ENCODE data around the gene CCM2.
"Not testable (repeated sequence)": the region's sequence is repeated elsewhere in the genome, so short reads cannot be mapped to it uniquely, and the experiment has no call there.

Gene CCM2

GRCh38 chr7:45103958-45104843 lies 104.2 kb downstream of the CCM2 start:
- H3K36me3 ChIP-seq, result peaks cover 100% of the 10 kb centered on the region
- H3K27ac ChIP-seq, result no peak overlapping the region
- H3K9me3 ChIP-seq, result no peaks in the 10 kb centered on the region
- peaks cover 100% of the 10 kb centered on the region for H4K20me1 ChIP-seq
- H3K27me3 ChIP-seq, result no peaks in the 10 kb centered on the region
- no peak overlapping the region for H3K4me2 ChIP-seq
- no peak overlapping the region for H3K4me3 ChIP-seq
- TF ChIP-seq Cebpa-rat (IDR thresholded peaks at IDR 0.05), result no peak
- no peak overlapping the region for H3K9ac ChIP-seq
- peaks cover 22% of the 10 kb centered on the region for H3K4me1 ChIP-seq

- no peak overlapping the region for H3K9ac ChIP-seq
- no peak overlapping the region for H3K4me3 ChIP-seq
- H3K4me2 ChIP-seq, result no peak overlapping the region
- peaks cover 94% of the 10 kb centered on the region for H3K36me3 ChIP-seq
- H3K27ac ChIP-seq, result no peak overlapping the region
- no peaks in the 10 kb centered on the region for H3K9me3 ChIP-seq
- no peaks in the 10 kb centered on the region for H3K27me3 ChIP-seq
- peaks cover 30% of the 10 kb centered on the region for H3K4me1 ChIP-seq
- H4K20me1 ChIP-seq, result peaks cover 100% of the 10 kb centered on the region
- TF ChIP-seq Cebpa-rat (IDR thresholded peaks at IDR 0.05), result no peak
Observed at GRCh38 chr7:45104844-45105587, 105.0 kb downstream of the CCM2 start.

GRCh38 chr7:45105588-45106188 lies 105.7 kb downstream of the CCM2 start:
- Histone ChIP-seq H3K4me2 (no peak overlapping the region), H3K4me3 (no peak overlapping the region), H3K9ac (no peak overlapping the region), H4K20me1 (peaks cover 99% of the 10 kb centered on the region), H3K36me3 (peaks cover 87% of the 10 kb centered on the region), H3K27me3 (no peaks in the 10 kb centered on the region), H3K9me3 (no peaks in the 10 kb centered on the region), H3K4me1 (peaks cover 37% of the 10 kb centered on the region), H3K27ac (no peak overlapping the region)
- no peak for TF ChIP-seq Cebpa-rat (IDR thresholded peaks at IDR 0.05)

GRCh38 chr7:45106820-45107219 lies 106.8 kb downstream of the CCM2 start:
- TF ChIP-seq Cebpa-rat (IDR thresholded peaks at IDR 0.05), result no peak
- Histone ChIP-seq H3K27ac (no peak overlapping the region), H3K4me2 (no peak overlapping the region), H3K36me3 (peaks cover 76% of the 10 kb centered on the region), H4K20me1 (peaks cover 87% of the 10 kb centered on the region), H3K4me3 (no peak overlapping the region), H3K9ac (peak overlapping the region; percentile 38; the same call in 1 of the 2 replicates), H3K27me3 (no peaks in the 10 kb centered on the region), H3K4me1 (peaks cover 38% of the 10 kb centered on the region), H3K9me3 (no peaks in the 10 kb centered on the region)

- H3K4me3 ChIP-seq, result no peak overlapping the region
- H3K4me1 ChIP-seq, result peaks cover 43% of the 10 kb centered on the region
- no peak overlapping the region for H3K27ac ChIP-seq
- TF ChIP-seq Cebpa-rat (IDR thresholded peaks at IDR 0.05), result no peak
- H4K20me1 ChIP-seq, result peaks cover 82% of the 10 kb centered on the region
- peaks cover 71% of the 10 kb centered on the region for H3K36me3 ChIP-seq
- no peaks in the 10 kb centered on the region for H3K27me3 ChIP-seq
- H3K4me2 ChIP-seq, result peak overlapping the region; percentile 87; the same call in 1 of the 2 replicates
- H3K9ac ChIP-seq, result peak overlapping the region; percentile 38; the same call in 1 of the 2 replicates
- no peaks in the 10 kb centered on the region for H3K9me3 ChIP-seq
Observed at GRCh38 chr7:45107356-45107755, 107.4 kb downstream of the CCM2 start.

GRCh38 chr7:45108863-45109262 lies 108.9 kb downstream of the CCM2 start:
- peak overlapping the region; percentile 64 for H3K9ac ChIP-seq
- H4K20me1 ChIP-seq, result peaks cover 67% of the 10 kb centered on the region
- peaks cover 50% of the 10 kb centered on the region for H3K4me1 ChIP-seq
- no peaks in the 10 kb centered on the region for H3K9me3 ChIP-seq
- peaks cover 56% of the 10 kb centered on the region for H3K36me3 ChIP-seq
- no peak for TF ChIP-seq Cebpa-rat (IDR thresholded peaks at IDR 0.05)
- peak overlapping the region; percentile 31; the same call in 1 of the 2 replicates for H3K4me3 ChIP-seq
- peak overlapping the region; percentile 87 for H3K4me2 ChIP-seq
- no peak overlapping the region for H3K27ac ChIP-seq
- no peaks in the 10 kb centered on the region for H3K27me3 ChIP-seq

- TF ChIP-seq Cebpa-rat (IDR thresholded peaks at IDR 0.05), result no peak
- peak within 1 kb of the TSS; percentile 82 for H3K4me3 ChIP-seq
- no peaks in the 10 kb centered on the region for H3K9me3 ChIP-seq
- peak within 1 kb of the TSS; percentile 97 for H3K9ac ChIP-seq
- peaks cover 58% of the 10 kb centered on the region for H3K4me1 ChIP-seq
- H4K20me1 ChIP-seq, result peaks cover 40% of the 10 kb centered on the region
- H3K27ac ChIP-seq, result peak within 1 kb of the TSS; percentile 95
- H3K27me3 ChIP-seq, result no peaks in the 10 kb centered on the region
- peak within 1 kb of the TSS; percentile 87 for H3K4me2 ChIP-seq
- peaks cover 29% of the 10 kb centered on the region for H3K36me3 ChIP-seq
Observed at GRCh38 chr7:45111298-45112223, 111.6 kb downstream of the CCM2 start, which contains the start of gene TBRG4. Gene TBRG4 (minus strand): TSS chr7:45111697. CDS start chr7:45109237, 2,460 bp downstream.

GRCh38 chr7:45112648-45113047 lies 112.6 kb downstream of the CCM2 start:
- peak overlapping the region; percentile 97 for H3K9ac ChIP-seq

GRCh38 chr7:45114257-45114656 lies 114.3 kb downstream of the CCM2 start:
- not testable (repeated sequence) for H3K9ac ChIP-seq, H3K36me3 ChIP-seq, H3K27ac ChIP-seq, H3K27me3 ChIP-seq, H3K4me3 ChIP-seq, H3K4me2 ChIP-seq, H3K9me3 ChIP-seq
- peaks cover 52% of the 10 kb centered on the region for H3K4me1 ChIP-seq
- peaks cover 13% of the 10 kb centered on the region for H4K20me1 ChIP-seq

More at GRCh38 chr7:45112648-45113047, 112.6 kb downstream of the CCM2 start:
- H4K20me1 ChIP-seq, result peaks cover 29% of the 10 kb centered on the region
- no peaks in the 10 kb centered on the region for H3K9me3 ChIP-seq
- H3K36me3 ChIP-seq, result peaks cover 18% of the 10 kb centered on the region
- H3K27ac ChIP-seq, result peak overlapping the region; percentile 95; the same call in 1 of the 2 replicates
- H3K27me3 ChIP-seq, result no peaks in the 10 kb centered on the region
- H3K4me2 ChIP-seq, result peak overlapping the region; percentile 82
- TF ChIP-seq Cebpa-rat (IDR thresholded peaks at IDR 0.05), result no peak
- peak overlapping the region; percentile 82 for H3K4me3 ChIP-seq
- H3K4me1 ChIP-seq, result peaks cover 52% of the 10 kb centered on the region
